SHP77 treated with DMSO at 0.1 percent for 48 hours (cell line): ENCODE results near the gene P2RX6.
"Not testable (repeated sequence)": the region's sequence is repeated elsewhere in the genome, so short reads cannot be mapped to it uniquely, and the experiment has no call there.

Experiments
- DNase-seq: peaks from one replicate; lab custom pipeline; 2025; lab: John Stamatoyannopoulos, UW

The P2RX6 gene

GRCh38 chr22:21052715-21053459 is 37.9 kb downstream of the P2RX6 start:
- DNase-seq = no peak

DNA sequence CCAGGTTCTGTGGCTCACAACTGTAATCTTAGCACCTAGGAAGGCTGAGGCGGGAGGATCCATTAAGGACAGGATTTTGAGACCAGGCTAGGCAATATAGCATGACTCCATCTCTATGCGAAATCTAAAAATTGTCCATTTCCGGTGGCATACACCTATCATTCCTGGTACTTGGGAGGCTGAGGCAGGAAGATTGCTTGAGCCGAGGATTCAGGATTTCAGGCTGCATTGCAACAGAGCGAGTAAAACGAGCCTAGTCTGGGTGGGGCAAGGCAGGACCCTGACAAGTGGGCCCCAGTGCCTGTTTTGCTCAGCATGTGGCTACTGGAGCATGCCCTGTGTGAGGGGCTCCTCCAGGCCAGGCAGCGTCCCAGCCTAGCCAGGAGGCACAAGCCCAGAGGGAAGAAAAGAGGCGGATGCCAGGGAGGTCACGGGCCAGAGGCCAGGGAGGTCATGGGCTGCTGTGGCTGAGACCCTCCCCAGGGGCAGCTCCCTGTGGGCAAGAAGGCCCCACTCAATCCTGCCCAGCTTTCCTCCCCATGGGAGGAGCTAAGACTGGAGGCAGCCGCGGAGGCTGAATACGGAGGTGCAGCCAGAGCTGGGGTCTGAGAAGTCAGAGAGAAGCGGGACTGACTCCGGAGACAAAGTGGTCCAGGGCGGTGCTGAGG is 39.2 kb downstream of the P2RX6 start:
- no peak for DNase-seq

DNA sequence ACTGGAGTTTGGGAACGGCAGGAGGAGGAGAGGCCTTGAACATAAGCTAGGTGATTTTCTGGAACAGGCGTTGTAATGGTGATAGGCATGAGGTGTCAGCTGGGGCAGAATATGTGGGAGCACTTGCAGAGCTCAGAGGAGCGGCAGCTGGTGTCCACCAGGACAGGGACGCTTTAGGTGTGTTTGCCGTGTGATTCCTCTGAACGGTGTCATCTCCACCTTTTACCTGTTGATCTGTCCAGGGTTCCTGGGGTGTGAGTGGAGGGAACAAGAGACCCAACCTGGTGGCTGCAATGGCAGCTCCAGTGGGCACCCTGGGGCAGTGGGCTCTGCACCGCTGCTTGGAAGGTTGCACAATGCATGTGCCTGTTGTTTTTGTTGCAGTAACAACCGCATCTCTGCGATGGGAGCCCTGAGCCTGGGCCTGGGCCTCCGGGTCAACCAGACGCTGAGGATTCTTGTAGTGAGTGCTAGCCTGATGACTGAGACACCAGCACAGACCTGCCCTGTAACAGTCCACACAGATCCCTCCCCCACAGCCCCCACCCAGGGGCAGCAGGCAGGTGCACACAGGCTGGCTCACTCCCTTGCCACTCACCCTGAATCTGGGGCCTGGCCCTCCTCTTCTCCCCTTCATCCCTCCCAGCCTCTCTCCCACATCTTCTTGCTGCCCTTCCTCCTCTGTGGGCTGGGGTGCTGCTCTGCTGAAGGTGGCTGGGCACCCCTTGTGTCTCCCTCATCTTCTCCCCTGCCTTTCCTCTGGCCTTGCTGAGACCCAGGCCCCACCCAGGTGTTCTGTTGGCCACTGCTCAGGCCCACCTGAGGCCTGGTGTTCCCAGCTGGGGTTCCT is 40.0 kb downstream of the P2RX6 start:
- no peak for DNase-seq

- DNase-seq = no peak
These were observed 40.5 kb downstream of the P2RX6 start for GRCh38 chr22:21055564-21055834.

DNA sequence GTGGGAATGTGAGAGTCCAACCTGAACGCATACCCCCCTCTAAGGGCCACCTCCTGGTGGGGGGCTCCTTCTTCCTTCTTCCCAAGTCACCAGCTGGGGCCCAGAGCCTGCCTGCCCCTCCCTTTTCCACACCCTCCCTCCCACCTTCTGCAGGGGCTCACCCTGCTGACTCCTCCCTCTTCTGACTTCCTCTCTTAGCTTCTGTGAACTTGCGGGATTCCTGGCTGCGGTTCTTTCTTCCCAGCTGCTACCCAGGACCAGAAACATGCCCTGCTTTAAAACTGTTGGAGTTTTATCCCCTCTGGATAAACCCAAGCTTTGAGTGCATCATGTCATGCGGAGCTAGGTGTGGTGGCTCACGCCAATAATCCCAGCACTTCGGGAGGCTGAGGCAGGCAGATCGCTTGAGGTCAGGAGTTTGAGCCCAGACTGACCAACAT is 40.9 kb downstream of the P2RX6 start:
- no peak for DNase-seq

- not testable (repeated sequence) for DNase-seq
These were observed 45.4 kb downstream of the P2RX6 start for GRCh38 chr22:21060363-21060762.

GRCh38 chr22:21061660-21062321 is 46.8 kb downstream of the P2RX6 start:
- not testable (repeated sequence) for DNase-seq

GRCh38 chr22:21064425-21064824 is 49.5 kb downstream of the P2RX6 start:
- DNase-seq = not testable (repeated sequence)

- no peak for DNase-seq
These were observed 50.2 kb downstream of the P2RX6 start for GRCh38 chr22:21064917-21065864.

GRCh38 chr22:21067075-21067900 is 52.3 kb downstream of the P2RX6 start:
- DNase-seq = no peak

DNA sequence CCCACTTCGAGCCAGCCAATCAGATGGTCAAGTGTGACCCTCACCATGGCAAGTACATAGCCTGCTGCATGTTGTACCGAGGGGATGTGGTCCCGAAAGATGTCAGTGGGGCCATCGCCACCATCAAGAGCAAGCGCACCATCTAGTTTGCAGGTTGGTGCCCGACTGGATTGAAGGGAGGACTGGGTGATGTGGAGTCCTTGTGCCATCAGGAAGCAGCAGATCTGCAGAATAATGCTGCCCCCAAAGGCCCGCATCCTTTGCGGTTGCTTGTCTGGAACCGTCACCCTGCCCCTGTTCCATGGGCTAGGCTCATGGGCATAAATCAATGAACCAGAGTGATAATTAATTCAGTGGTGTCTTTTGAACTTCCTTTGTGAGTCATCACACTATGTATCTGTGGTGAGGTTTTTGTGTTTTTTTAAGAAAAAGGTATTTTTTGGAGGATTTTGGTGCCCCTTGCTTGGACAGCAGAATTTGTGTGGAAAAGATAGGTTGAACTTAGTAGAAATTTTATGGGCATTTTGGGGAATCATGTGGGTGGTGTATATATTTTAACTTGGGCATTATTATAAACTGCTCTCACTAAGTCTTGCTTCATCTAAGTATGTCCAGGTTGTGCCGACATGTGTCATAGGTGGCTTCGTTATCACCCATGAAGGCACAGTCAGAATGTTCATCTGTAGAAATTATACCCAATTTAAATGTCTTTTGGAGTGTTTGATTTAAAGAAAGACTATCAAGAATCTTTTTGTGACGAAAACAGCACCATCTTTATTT is 53.1 kb downstream of the P2RX6 start:
- no peak for DNase-seq

DNA sequence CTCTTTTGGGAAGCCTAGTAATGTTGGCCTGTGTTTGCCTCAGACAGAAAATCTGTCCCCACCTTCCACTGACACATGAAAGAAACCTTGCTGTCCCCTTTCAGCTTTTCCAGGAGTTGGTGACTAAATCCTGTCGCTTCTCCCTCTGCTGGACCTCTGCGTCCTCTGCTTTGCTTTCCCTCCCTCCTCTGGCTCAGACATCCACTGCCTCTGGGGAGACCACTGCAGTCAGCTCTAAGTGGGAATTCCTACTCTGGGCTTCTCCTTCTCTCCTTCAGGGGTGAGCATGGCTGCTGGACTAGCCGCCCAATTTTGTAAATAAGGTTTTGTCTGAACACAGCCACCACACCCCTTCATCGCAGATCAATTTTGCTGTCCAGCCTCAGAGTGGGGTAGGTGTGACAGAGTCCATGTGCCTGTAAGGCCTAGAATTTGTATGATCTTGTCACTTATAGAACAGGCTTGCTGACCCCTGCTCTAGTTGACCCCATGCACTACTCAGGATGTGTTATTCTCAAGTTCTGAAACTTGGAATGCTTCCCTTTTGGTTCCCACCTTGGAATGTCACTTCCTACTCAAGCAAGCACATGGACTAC is 53.8 kb downstream of the P2RX6 start:
- no peak for DNase-seq

GRCh38 chr22:21069375-21069774 is 54.4 kb downstream of the P2RX6 start:
- DNase-seq = no peak

- DNase-seq = no peak
These were observed 56.0 kb downstream of the P2RX6 start for GRCh38 chr22:21070690-21071615.

DNA sequence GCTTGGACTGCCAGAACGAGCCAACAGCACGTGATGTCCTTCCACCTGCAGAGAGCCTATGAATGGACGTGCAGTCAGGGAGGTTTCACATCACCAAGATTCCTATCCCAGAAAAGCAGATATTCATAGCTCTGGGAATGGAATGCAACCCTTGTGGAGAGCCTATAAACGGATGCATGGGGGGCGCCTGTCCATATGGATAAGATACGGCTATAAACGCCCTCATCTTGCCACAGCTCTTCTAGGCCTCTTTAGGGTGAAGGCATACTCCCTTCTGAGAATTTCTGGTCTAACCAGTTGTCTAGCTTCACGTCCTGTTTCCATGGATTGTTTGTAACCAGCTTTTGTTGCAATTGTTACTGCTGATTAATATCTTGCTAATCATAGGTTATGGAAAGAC is 56.8 kb downstream of the P2RX6 start:
- DNase-seq = not testable (repeated sequence)

DNA sequence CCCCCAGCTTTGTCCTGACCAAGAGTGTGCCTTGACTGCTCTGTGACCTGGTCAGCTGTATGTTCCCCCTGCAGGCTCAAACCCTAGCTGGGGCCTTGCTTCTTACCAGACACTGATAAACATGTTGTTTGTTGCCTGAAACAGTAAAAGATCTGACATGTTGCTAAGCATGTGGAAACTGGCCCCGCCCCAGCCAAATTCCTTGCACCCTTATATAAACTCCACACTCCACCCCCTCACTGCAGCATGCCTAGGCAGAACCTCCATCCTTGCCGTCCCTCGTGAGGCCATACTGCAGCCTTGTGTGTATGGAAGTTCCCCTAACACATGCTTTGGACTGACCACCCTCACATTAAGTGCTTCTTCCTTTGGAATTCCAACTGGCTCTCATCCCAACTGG is 58.1 kb downstream of the P2RX6 start:
- no peak for DNase-seq

DNA sequence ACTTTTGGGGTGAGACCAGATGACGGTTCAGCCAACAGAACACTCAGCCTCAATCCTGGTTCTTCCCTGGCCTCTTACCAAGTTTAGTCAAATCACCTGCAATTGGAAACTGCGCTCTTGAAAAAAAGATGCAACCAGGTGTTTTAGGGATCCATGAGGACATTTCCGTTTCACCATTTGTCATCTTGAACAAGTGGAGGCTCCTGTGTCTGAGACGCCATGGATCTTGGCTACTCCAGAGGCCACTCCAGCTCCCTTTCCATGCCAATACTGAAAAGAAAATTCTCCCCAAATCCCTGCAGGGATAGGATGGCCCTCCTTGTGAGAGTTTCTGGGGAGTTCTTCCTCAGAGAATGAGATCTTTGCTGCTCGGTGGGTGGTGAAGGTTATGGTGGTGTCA is 58.5 kb downstream of the P2RX6 start:
- DNase-seq = no peak

DNA sequence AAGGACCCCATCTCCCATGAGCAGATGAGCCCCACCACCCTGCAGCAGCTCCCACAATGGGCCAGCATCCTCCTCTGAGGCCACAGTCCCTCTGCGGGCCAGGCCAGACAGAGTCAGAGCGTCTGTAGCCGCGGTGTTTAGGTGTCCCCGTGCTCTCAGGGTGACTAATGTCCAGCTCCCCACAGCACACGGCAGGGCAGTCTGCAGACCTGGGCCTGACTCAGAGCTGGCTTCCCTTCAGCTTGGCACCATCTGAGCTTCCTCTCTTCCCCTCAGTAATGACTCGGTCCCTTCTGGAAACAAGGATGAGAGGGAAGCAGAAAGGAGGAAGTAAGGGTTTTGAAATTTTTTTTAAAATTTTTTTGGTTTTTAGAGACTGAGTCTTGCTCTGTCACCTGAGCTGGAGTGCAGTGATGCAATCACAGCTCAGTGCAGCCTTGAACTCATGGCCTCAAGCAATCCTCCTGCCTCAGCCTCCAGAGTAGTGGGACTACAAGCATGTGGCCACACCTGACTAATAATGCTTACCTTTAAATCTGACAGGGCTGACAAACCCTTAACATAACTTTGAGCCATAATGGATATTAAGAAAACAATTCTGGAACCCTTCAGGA is 59.2 kb downstream of the P2RX6 start:
- no peak for DNase-seq
